RPMI7951 (cell line): ENCODE measurements around the gene SHISA7. TPM values are rescaled to one million over a fixed set of nuclear protein-coding genes. Genes with fewer than 3 reads are reported as not detected.
"Not testable (repeated sequence)": the region's sequence is repeated elsewhere in the genome, so short reads cannot be mapped to it uniquely, and the experiment has no call there.

ENCODE experiments used
- DNase-seq: peaks from one replicate; pipeline ENCODE4 v3.0.0-alpha.2; 2012; ENCODE audit warnings: low read depth
- total RNA-seq: library from RNA; depleted of rRNA; stranded (reverse); fragments of >200 nt; shearing (Covaris generic); gene quantifications from 2 replicates; pipeline ENCODE4 v1.2.3, GENCODE V29; 2014

The SHISA7 gene
- total RNA-seq, 1 experiment from 2014 or later, result 0.12 TPM

- DNase-seq, result no peak
Measured at GRCh38 chr19:55463583-55464031, 20.5 kb upstream of the SHISA7 start.

GRCh38 chr19:55462722-55463121 is 19.6 kb upstream of the SHISA7 start:
- DNase-seq, result no peak

- peak; percentile 53 for DNase-seq
Measured at GRCh38 chr19:55461974-55462626, 19.0 kb upstream of the SHISA7 start.

- peak; percentile 100 for DNase-seq
Measured at GRCh38 chr19:55461259-55461973, 18.3 kb upstream of the SHISA7 start, which contains the start of gene ISOC2. TSS of gene ISOC2 (minus strand) at chr19:55461642. CDS start at chr19:55456486, 5,156 bp downstream.

GRCh38 chr19:55460670-55461258 is 17.7 kb upstream of the SHISA7 start:
- peak; percentile 78 for DNase-seq

GRCh38 chr19:55459950-55460657 is 17.0 kb upstream of the SHISA7 start:
- no peak for DNase-seq

GRCh38 chr19:55459551-55459949 is 16.4 kb upstream of the SHISA7 start:
- no peak for DNase-seq

- no peak for DNase-seq
Measured at GRCh38 chr19:55457683-55458457, 14.8 kb upstream of the SHISA7 start.

GRCh38 chr19:55456347-55456746 is 13.2 kb upstream of the SHISA7 start:
- DNase-seq, result no peak

- no peak for DNase-seq
Measured at GRCh38 chr19:55455576-55456235, 12.6 kb upstream of the SHISA7 start.

- no peak for DNase-seq
Measured at GRCh38 chr19:55454787-55455243, 11.7 kb upstream of the SHISA7 start.

- no peak for DNase-seq
Measured at GRCh38 chr19:55453511-55454260, 10.6 kb upstream of the SHISA7 start.

- DNase-seq, result peak; percentile 68
Measured at GRCh38 chr19:55452749-55453346, 9.7 kb upstream of the SHISA7 start.

GRCh38 chr19:55451965-55452748 is 9.1 kb upstream of the SHISA7 start:
- DNase-seq, result no peak

GRCh38 chr19:55451163-55451964 is 8.3 kb upstream of the SHISA7 start:
- DNase-seq, result no peak

GRCh38 chr19:55449469-55449868 is 6.4 kb upstream of the SHISA7 start:
- no peak for DNase-seq

GRCh38 chr19:55448175-55448490 is 5.0 kb upstream of the SHISA7 start:
- DNase-seq, result not testable (repeated sequence)
